K562 (cell line): ENCODE data around the gene ZC3H12C. TPM values are rescaled to one million over a fixed set of nuclear protein-coding genes. Genes with fewer than 3 reads are reported as not detected.

Experiments
- ATAC-seq: fragments of 200-7000 bp; cut with Tn5 transposase; 3 replicates; pipeline ENCODE4 v1.9.1; 2020; ENCODE audit warnings: moderate library complexity
- BruUV-seq: library from RNA; stranded (reverse); fragments of 400-500 nt; replicated peaks from 2 replicates; lab custom pipeline; 2021; lab: Mats Ljungman, UMichigan
- CTCF ChIA-PET: fragments of 300-600 bp; formaldehyde crosslinking; extraction: SDS; loops from one replicate; lab custom pipeline; 2021; ENCODE audit warnings: low intra/inter-chr PET ratio; lab: Yijun Ruan, JAX
- POLR2A ChIA-PET: fragments of 300-600, 350-650 bp; sonication (Branson Sonifier 250); formaldehyde crosslinking; extraction: SDS; loops from one replicate; lab custom pipeline; 2021; ENCODE audit warnings: antibody characterized with exemption, inconsistent platforms; lab: Yijun Ruan, JAX
- DNase-seq, 4 experiments: peaks; one replicate each; pipeline versions ENCODE4 v3.0.0 to v3.0.0-alpha.2; 2011 to 2018; ENCODE audit warnings: low spot score in 3 of 4, mixed read lengths in 3 of 4; ENCODE audit errors: extremely low read depth in 1 of 4
- FAIRE-seq: peaks from 2 replicates; lab custom pipeline; 2011; peaks lifted over from hg19 to GRCh38; lab: Jason Lieb, UNC
- H2AFZ ChIP-seq: 2 replicates; pipeline ENCODE4 v1.6.0; 2011; ENCODE audit warnings: low read depth, low read length, control low read depth, inconsistent platforms
- H3K27ac ChIP-seq: fragments of 200-600 bp; 3 replicates; pipeline ENCODE4 v1.8.0; 2011; ENCODE audit warnings: low read depth, mild to moderate bottlenecking, control low read depth, inconsistent platforms, low read length, moderate library complexity, mixed read lengths; ENCODE audit errors: extremely low read depth
- H3K27me3 ChIP-seq, 2 experiments: fragments of 300-600 bp in 1 of 2; 2 replicates in 1 of 2; 3 replicates in 1 of 2; pipeline versions ENCODE4 v1.6.0 to v1.8.0; 2011; ENCODE audit warnings: inconsistent platforms in 2 of 2, low read length in 2 of 2, mild to moderate bottlenecking in 1 of 2, mixed read lengths in 1 of 2, moderate library complexity in 1 of 2; ENCODE audit not compliant: control insufficient read depth in 2 of 2, insufficient read depth in 2 of 2
- H3K36me3 ChIP-seq: fragments of 300-600 bp; 3 replicates; pipeline ENCODE4 v1.8.0; 2011; ENCODE audit warnings: mild to moderate bottlenecking, low read length, inconsistent platforms; ENCODE audit not compliant: control insufficient read depth, insufficient read depth
- H3K4me1 ChIP-seq, 2 experiments: fragments of 200-600 bp in 1 of 2; replicated peaks in 1 of 2; 2 replicates in 1 of 2; 3 replicates in 1 of 2; pipeline versions ENCODE4 v1.5.1 to v1.8.0; 2011; ENCODE audit warnings: inconsistent platforms in 2 of 2, low read length in 2 of 2, mild to moderate bottlenecking in 1 of 2, mixed read lengths in 1 of 2, moderate library complexity in 1 of 2; ENCODE audit not compliant: control insufficient read depth in 2 of 2, insufficient read depth in 2 of 2
- H3K4me2 ChIP-seq: 2 replicates; pipeline ENCODE4 v1.6.1; 2011; ENCODE audit warnings: low read length, control low read depth, inconsistent platforms, mixed read lengths; ENCODE audit not compliant: insufficient read depth
- H3K4me3 ChIP-seq: fragments of 200-600 bp; sonication (generic), shearing (Covaris generic); 2 replicates; pipeline ENCODE4 v1.5.1; 2016; ENCODE audit warnings: control low read depth, inconsistent platforms
- H3K79me2 ChIP-seq: fragments of 200-600 bp; 3 replicates; pipeline ENCODE4 v1.8.0; 2011; ENCODE audit warnings: low read length, inconsistent platforms; ENCODE audit not compliant: control insufficient read depth, insufficient read depth
- H3K9ac ChIP-seq, 2 experiments: 2 replicates each; pipeline versions ENCODE4 v1.6.0 to v1.6.1; 2011; ENCODE audit warnings: low read depth in 2 of 2, low read length in 2 of 2, control low read depth in 1 of 2, inconsistent platforms in 1 of 2, mild to moderate bottlenecking in 1 of 2, mixed read lengths in 1 of 2; ENCODE audit not compliant: insufficient read depth in 1 of 2
- H3K9me1 ChIP-seq: one replicate; pipeline ENCODE4 v1.6.0; 2011; ENCODE audit warnings: inconsistent platforms, mild to moderate bottlenecking, low read length, moderate library complexity; ENCODE audit not compliant: control insufficient read depth, insufficient read depth
- H3K9me3 ChIP-seq: replicated peaks from 2 replicates; pipeline ENCODE4 v1.5.1; 2011; ENCODE audit warnings: low read depth, low read length, inconsistent platforms; ENCODE audit not compliant: control insufficient read depth, insufficient read depth
- H4K20me1 ChIP-seq: replicated peaks from 2 replicates; pipeline ENCODE4 v1.6.1; 2011; ENCODE audit warnings: low read length, inconsistent platforms, mixed read lengths; ENCODE audit not compliant: control insufficient read depth, insufficient read depth
- HDAC1 ChIP-seq, 2 experiments: fragments of 450-650 bp; IDR thresholded peaks; 2 replicates each; pipeline ENCODE4 v1.6.1; 2016 to 2017; ENCODE audit warnings: inconsistent platforms in 1 of 2, mild to moderate bottlenecking in 1 of 2, moderate library complexity in 1 of 2
- HMG20B ChIP-seq: fragments of 250-450 bp; sonication (Bioruptor Pico); IDR thresholded peaks from 2 replicates; pipeline ENCODE4 v1.5.0; 2021; ENCODE audit warnings: mild to moderate bottlenecking
- KHSRP ChIP-seq: fragments of 450-650 bp; IDR thresholded peaks from 2 replicates; pipeline ENCODE4 v1.6.1; 2017
- L3MBTL2 ChIP-seq: fragments of 450-650 bp; IDR thresholded peaks from 2 replicates; pipeline ENCODE4 v1.6.1; 2016; ENCODE audit warnings: mild to moderate bottlenecking, moderate library complexity
- MAFG ChIP-seq: fragments of 450-650 bp; conservative IDR thresholded peaks from 2 replicates; pipeline ENCODE4 v1.6.1; 2016; ENCODE audit warnings: missing genetic modification characterization, missing compliant biosample characterization
- MAFK ChIP-seq: IDR thresholded peaks from 2 replicates; pipeline ENCODE4 v1.6.1; 2011; ENCODE audit warnings: low read length, improper control_type of control experiment
- MED1 ChIP-seq: sonication (generic); formaldehyde crosslinking; IDR thresholded peaks from 2 replicates; pipeline ENCODE4 v1.8.1; 2023; ENCODE audit warnings: missing genetic modification reagents, borderline replicate concordance
- MTA2 ChIP-seq: fragments of 450-650 bp; IDR thresholded peaks from 2 replicates; pipeline ENCODE4 v1.6.1; 2016; ENCODE audit warnings: low read depth
- RBBP5 ChIP-seq: fragments of 200-600 bp; sonication (generic); IDR thresholded peaks from 2 replicates; pipeline ENCODE4 v1.6.1; 2012; ENCODE audit warnings: borderline replicate concordance, mild to moderate bottlenecking, low read length, control low read depth, inconsistent platforms; ENCODE audit not compliant: insufficient read depth, poor library complexity, severe bottlenecking
- RBM25 ChIP-seq: fragments of 200-400 bp; formaldehyde crosslinking; IDR thresholded peaks from 2 replicates; pipeline ENCODE4 v1.6.1; 2018; ENCODE audit warnings: low read length, low read depth, moderate library complexity; ENCODE audit not compliant: severe bottlenecking
- ZNF274 ChIP-seq: IDR thresholded peaks from 2 replicates; pipeline ENCODE4 v1.6.1; 2011; ENCODE audit warnings: low read depth, mild to moderate bottlenecking, low read length, moderate library complexity, borderline replicate concordance
- ZNF717 ChIP-seq: fragments of 250-450 bp; sonication (Bioruptor Pico); IDR thresholded peaks from 2 replicates; pipeline ENCODE4 v1.5.0; 2021
- ZNF778 ChIP-seq: fragments of 450-650 bp; formaldehyde crosslinking; IDR thresholded peaks from 2 replicates; pipeline ENCODE4 v1.4.0; 2020; ENCODE audit warnings: mild to moderate bottlenecking, moderate library complexity
- WGBS: fragments of 100-300 bp; shearing (Covaris generic); methylation state at CpG from one replicate; pipeline ENCODE4 v1.1.6; 2016; ENCODE audit warnings: low coverage, mixed read lengths; ENCODE audit not compliant: insufficient coverage; ENCODE audit errors: missing lambda C conversion rate; 5-methylcytosine and 5-hydroxymethylcytosine counted together
- in situ Hi-C: fragments of 300-500 bp; cut with MboI; formaldehyde crosslinking; loops from 4 replicates; pipeline ENCODE4 v1.15.0; 2018; ENCODE audit warnings: inconsistent platforms, mixed read lengths
- intact Hi-C: fragments of 100-400 bp; cut with micrococcal nuclease; formaldehyde crosslinking; loops from 2 replicates; pipeline ENCODE4 v1.14.2; 2022
- polyA plus RNA-seq, 8 experiments: library from polyadenylated mRNA; depleted of rRNA in 4 of 8; stranded (reverse) in 5 of 8; unstranded in 3 of 8; fragments of >200 nt; fragmentation: Nextera tagmentation in 2 of 8; fragmentation: Illumina TruSeq in 1 of 8; extraction: Ambion mirVana in 2 of 8; extraction: Trizol in 1 of 8; gene quantifications; 2 replicates each; pipeline versions ENCODE4 v1.2.1 to v1.2.3, GENCODE V29; 2011 to 2014; ENCODE audit warnings: inconsistent platforms in 1 of 8, missing spikeins in 1 of 8
- total RNA-seq, 7 experiments: library from RNA; depleted of rRNA in 6 of 7; stranded (reverse); fragments of >200 nt in 6 of 7; fragmentation: Illumina TruSeq in 2 of 7; extraction: Trizol in 2 of 7; gene quantifications; 2 replicates each; pipeline versions ENCODE4 v1.2.1 to v1.2.3, GENCODE V29; 2011 to 2021; ENCODE audit warnings: low replicate concordance in 1 of 7
- TF ChIP-seq, protein P1 (sequence below): fragments of 450-650 bp; IDR thresholded peaks from 2 replicates; pipeline ENCODE4 v1.6.1; 2016; ENCODE audit warnings: antibody characterized with exemption
- TF ChIP-seq, protein P2 (sequence below): fragments of 450-650 bp; IDR thresholded peaks from 2 replicates; pipeline ENCODE4 v1.6.1; 2017; ENCODE audit warnings: antibody characterized with exemption, mild to moderate bottlenecking
- TF ChIP-seq, protein P3 (sequence below): fragments of 250-450 bp; sonication (Bioruptor Pico); IDR thresholded peaks from 2 replicates; pipeline ENCODE4 v1.8.0; 2022; ENCODE audit warnings: moderate library complexity, mild to moderate bottlenecking, inconsistent platforms

ZC3H12C gene
- total and polyA plus RNA-seq, 9 of the 15 experiments (the other 6 are each of a cell fraction or from before 2014, with no cell fraction given), result 0.56 to 5.9 (median 3.3) TPM

DNA sequence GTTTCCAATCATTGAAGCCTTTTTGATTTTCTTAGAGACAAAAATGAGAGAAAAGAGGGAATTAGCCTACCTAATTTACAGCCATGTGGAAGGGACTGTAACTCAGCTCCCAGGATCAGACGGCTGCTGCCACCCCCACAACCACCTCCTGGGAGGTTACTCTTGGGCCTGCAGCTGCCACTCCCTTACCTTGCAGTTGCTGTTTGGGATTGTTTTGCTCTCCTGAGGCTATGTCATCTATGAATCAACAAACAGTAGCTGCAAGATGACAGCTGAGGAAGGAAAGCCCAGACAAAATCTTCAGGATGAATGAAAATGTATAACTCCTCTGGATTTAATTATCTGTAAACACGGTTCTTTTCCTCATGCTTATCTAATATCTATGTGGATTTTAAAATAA, 28.0 kb upstream of the ZC3H12C start:
- WGBS, result 6% methylated on average over 2 of the region's 2 CpGs
- no peaks in the 10 kb centered on the region for H4K20me1 ChIP-seq
- H3K36me3 ChIP-seq, result no peaks in the 10 kb centered on the region
- TF ChIP-seq ZNF274 (no peak), HDAC1 (IDR thresholded peaks at IDR 0.05) (no peak), KHSRP (no peak), MAFG (tag) (no peak), ZNF717 (CRISPR knock-in tag) (no peak), MAFK (no peak), MTA2 (no peak), HMG20B (CRISPR knock-in tag) (no peak), RBM25 (no peak), L3MBTL2 (no peak), RBBP5 (no peak), MED1 (no peak), ZNF778 (CRISPR knock-in tag) (no peak)
- TF ChIP-seq, protein P1, sequence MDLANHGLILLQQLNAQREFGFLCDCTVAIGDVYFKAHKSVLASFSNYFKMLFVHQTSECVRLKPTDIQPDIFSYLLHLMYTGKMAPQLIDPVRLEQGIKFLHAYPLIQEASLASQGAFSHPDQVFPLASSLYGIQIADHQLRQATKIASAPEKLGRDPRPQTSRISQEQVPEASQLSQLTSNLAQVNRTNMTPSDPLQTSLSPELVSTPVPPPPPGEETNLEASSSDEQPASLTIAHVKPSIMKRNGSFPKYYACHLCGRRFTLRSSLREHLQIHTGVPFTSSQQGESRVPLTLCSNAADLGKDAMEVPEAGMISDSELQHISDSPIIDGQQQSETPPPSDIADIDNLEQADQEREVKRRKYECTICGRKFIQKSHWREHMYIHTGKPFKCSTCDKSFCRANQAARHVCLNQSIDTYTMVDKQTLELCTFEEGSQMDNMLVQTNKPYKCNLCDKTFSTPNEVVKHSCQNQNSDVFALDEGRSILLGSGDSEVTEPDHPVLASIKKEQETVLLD, result no peak
- TF ChIP-seq, protein P2, sequence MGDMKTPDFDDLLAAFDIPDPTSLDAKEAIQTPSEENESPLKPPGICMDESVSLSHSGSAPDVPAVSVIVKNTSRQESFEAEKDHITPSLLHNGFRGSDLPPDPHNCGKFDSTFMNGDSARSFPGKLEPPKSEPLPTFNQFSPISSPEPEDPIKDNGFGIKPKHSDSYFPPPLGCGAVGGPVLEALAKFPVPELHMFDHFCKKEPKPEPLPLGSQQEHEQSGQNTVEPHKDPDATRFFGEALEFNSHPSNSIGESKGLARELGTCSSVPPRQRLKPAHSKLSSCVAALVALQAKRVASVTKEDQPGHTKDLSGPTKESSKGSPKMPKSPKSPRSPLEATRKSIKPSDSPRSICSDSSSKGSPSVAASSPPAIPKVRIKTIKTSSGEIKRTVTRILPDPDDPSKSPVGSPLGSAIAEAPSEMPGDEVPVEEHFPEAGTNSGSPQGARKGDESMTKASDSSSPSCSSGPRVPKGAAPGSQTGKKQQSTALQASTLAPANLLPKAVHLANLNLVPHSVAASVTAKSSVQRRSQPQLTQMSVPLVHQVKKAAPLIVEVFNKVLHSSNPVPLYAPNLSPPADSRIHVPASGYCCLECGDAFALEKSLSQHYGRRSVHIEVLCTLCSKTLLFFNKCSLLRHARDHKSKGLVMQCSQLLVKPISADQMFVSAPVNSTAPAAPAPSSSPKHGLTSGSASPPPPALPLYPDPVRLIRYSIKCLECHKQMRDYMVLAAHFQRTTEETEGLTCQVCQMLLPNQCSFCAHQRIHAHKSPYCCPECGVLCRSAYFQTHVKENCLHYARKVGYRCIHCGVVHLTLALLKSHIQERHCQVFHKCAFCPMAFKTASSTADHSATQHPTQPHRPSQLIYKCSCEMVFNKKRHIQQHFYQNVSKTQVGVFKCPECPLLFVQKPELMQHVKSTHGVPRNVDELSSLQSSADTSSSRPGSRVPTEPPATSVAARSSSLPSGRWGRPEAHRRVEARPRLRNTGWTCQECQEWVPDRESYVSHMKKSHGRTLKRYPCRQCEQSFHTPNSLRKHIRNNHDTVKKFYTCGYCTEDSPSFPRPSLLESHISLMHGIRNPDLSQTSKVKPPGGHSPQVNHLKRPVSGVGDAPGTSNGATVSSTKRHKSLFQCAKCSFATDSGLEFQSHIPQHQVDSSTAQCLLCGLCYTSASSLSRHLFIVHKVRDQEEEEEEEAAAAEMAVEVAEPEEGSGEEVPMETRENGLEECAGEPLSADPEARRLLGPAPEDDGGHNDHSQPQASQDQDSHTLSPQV, result no peak
- TF ChIP-seq, protein P3, sequence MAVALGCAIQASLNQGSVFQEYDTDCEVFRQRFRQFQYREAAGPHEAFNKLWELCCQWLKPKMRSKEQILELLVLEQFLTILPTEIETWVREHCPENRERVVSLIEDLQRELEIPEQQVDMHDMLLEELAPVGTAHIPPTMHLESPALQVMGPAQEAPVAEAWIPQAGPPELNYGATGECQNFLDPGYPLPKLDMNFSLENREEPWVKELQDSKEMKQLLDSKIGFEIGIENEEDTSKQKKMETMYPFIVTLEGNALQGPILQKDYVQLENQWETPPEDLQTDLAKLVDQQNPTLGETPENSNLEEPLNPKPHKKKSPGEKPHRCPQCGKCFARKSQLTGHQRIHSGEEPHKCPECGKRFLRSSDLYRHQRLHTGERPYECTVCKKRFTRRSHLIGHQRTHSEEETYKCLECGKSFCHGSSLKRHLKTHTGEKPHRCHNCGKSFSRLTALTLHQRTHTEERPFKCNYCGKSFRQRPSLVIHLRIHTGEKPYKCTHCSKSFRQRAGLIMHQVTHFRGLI, result no peak
- H3K9me3 ChIP-seq, result no peaks in the 10 kb centered on the region
- no peak overlapping the region for H3K27ac ChIP-seq
- no peak overlapping the region for H3K4me2 ChIP-seq
- H3K79me2 ChIP-seq, result no peaks in the 10 kb centered on the region
- in situ Hi-C loops, result no loop called here
- POLR2A ChIA-PET, result no interaction called here
- H2AFZ ChIP-seq, result no peak overlapping the region
- BruUV-seq, result no TSS peak
- H3K9ac ChIP-seq, result no peak overlapping the region
- H3K27me3 ChIP-seq, result no peaks in the 10 kb centered on the region
- intact Hi-C loops, result loop anchor here (5.0 kb wide), 1 partner anchor 232 kb away; the partner anchor contains the start of gene RDX
- CTCF ChIA-PET, result no interaction called here
- DNase-seq (no peak), ATAC-seq (no peak), FAIRE-seq (no peak)
- peaks cover 3 to 19% of the 10 kb centered on the region in 2 experiments; a peak in 4 of 5 replicates for H3K4me1 ChIP-seq
- H3K9me1 ChIP-seq, result no peaks in the 10 kb centered on the region
- H3K4me3 ChIP-seq, result no peak overlapping the region
